ENCODE measurements around the gene HSPA5.
"Not testable (repeated sequence)": the region's sequence is repeated elsewhere in the genome, so short reads cannot be mapped to it uniquely, and the experiment has no call there.

HSPA5 gene

DNA sequence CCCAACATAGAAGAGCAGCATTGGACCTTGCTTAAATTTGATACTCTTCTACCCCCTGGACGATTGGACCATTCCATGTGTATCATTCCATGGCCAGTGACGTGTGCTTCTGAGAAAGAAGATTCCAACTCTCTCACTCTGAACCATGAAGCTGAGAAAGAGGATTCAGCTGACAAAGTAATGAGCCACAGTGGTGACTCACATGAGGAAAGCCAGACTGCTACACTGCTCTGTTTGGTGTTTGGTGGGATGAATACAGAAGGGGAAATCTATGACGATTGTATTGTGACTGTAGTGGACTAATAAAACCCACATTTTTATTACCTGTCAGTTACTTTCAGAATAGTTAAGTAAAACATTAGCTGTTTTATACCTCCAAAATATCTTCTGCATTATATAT, 7.5 kb downstream of the HSPA5 start:
- H3K23ac ChIP-seq (ENCODE audit: low read length): no peak overlapping the region
- H2AFZ ChIP-seq (ENCODE audit: insufficient read depth, low read length, poor library complexity): no peak overlapping the region
- no peak overlapping the region for H4K8ac ChIP-seq (ENCODE audit: low read depth, low read length)
- H3K27ac ChIP-seq (ENCODE audit: low read depth, low read length): no peak overlapping the region
- no peak overlapping the region for H2BK12ac ChIP-seq (ENCODE audit: low read length)
- peaks cover 2% of the 10 kb centered on the region for H3K79me2 ChIP-seq (ENCODE audit: control insufficient read depth, insufficient read depth, low read length, poor library complexity)
- no peak overlapping the region for H3K9ac ChIP-seq (ENCODE audit: low read length)
- H3K4me1 ChIP-seq (ENCODE audit: control insufficient read depth in 1 of 2, insufficient read depth in 2 of 2, low read length in 2 of 2): peaks cover 2 to 4% of the 10 kb centered on the region in 2 experiments
- no CpG with 5 or more reads among the region's 3 CpGs for WGBS (ENCODE audit: extremely low coverage, insufficient coverage, insufficient read length)
- H4K91ac ChIP-seq (ENCODE audit: low read depth, low read length): no peak overlapping the region
- no peaks in the 10 kb centered on the region for H3K9me3 ChIP-seq (ENCODE audit: insufficient read depth, low read depth, low read length)
- H3K79me1 ChIP-seq (ENCODE audit: low read length): no peaks in the 10 kb centered on the region
- no peaks in the 10 kb centered on the region for H3K27me3 ChIP-seq (ENCODE audit: insufficient read depth, low read length)
- H2AK5ac ChIP-seq (ENCODE audit: low read length): no peak overlapping the region
- H2BK120ac ChIP-seq (ENCODE audit: insufficient read depth, low read length, poor library complexity): no peak overlapping the region
- H3K18ac ChIP-seq (ENCODE audit: low read length): no peak overlapping the region
- H2BK5ac ChIP-seq (ENCODE audit: low read depth, low read length, poor library complexity): no peak overlapping the region
- H3K4me2 ChIP-seq (ENCODE audit: low read length): no peak overlapping the region
- DNase-seq: peak; percentile 64 to 67
- H3K36me3 ChIP-seq (ENCODE audit: control insufficient read depth in 1 of 2, insufficient read depth in 2 of 2, low read length in 2 of 2): peaks cover 25 to 39% of the 10 kb centered on the region in 2 experiments
- no peak overlapping the region for H3K14ac ChIP-seq (ENCODE audit: low read length)
- H4K12ac ChIP-seq (ENCODE audit: low read depth, low read length): no peak overlapping the region
- H3K4me3 ChIP-seq (ENCODE audit: low read depth, low read length): no peak overlapping the region
- H3K4ac ChIP-seq (ENCODE audit: low read depth, low read length): no peak overlapping the region

DNA sequence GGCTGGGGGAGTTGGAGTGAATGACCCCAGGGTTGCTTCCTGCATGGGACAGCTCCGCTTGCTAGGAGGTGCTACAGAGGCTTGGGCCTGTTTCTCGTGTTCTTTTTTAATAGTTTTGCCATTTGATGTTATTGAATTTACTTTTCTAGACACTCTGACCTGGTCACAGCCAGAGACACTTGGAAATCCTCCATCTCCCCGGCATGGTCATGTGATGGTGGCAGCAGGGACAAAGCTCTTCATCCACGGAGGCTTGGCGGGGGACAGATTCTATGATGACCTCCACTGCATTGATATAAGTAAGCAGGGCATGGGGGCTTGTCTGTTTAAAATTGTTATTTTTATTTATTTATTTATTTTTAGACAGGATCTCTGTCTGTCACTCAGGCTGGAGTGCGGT, 13.4 kb downstream of the HSPA5 start:
- H3K4me2 ChIP-seq (ENCODE audit: low read length): no peak overlapping the region
- H2BK12ac ChIP-seq (ENCODE audit: low read length): no peak overlapping the region
- no peaks in the 10 kb centered on the region for H3K27me3 ChIP-seq (ENCODE audit: insufficient read depth, low read length)
- H2AK5ac ChIP-seq (ENCODE audit: low read length): no peak overlapping the region
- H2BK5ac ChIP-seq (ENCODE audit: low read depth, low read length, poor library complexity): no peak overlapping the region
- H3K79me1 ChIP-seq (ENCODE audit: low read length): no peaks in the 10 kb centered on the region
- H3K4me1 ChIP-seq (ENCODE audit: control insufficient read depth in 1 of 2, insufficient read depth in 2 of 2, low read length in 2 of 2): no peaks in the 10 kb centered on the region
- H4K8ac ChIP-seq (ENCODE audit: low read depth, low read length): no peak overlapping the region
- H3K4me3 ChIP-seq (ENCODE audit: low read depth, low read length): no peak overlapping the region
- H3K9me3 ChIP-seq (ENCODE audit: insufficient read depth, low read depth, low read length): no peaks in the 10 kb centered on the region
- H3K79me2 ChIP-seq (ENCODE audit: control insufficient read depth, insufficient read depth, low read length, poor library complexity): no peaks in the 10 kb centered on the region
- no peak overlapping the region for H3K14ac ChIP-seq (ENCODE audit: low read length)
- H4K91ac ChIP-seq (ENCODE audit: low read depth, low read length): no peak overlapping the region
- H2AFZ ChIP-seq (ENCODE audit: insufficient read depth, low read length, poor library complexity): no peak overlapping the region
- no peak overlapping the region for H2BK120ac ChIP-seq (ENCODE audit: insufficient read depth, low read length, poor library complexity)
- no peak overlapping the region for H3K9ac ChIP-seq (ENCODE audit: low read length)
- H3K27ac ChIP-seq (ENCODE audit: low read depth, low read length): no peak overlapping the region
- WGBS (ENCODE audit: extremely low coverage, insufficient coverage, insufficient read length): no CpG with 5 or more reads among the region's 6 CpGs
- H3K18ac ChIP-seq (ENCODE audit: low read length): no peak overlapping the region
- H4K12ac ChIP-seq (ENCODE audit: low read depth, low read length): no peak overlapping the region
- peaks cover 10 to 16% of the 10 kb centered on the region in 2 experiments for H3K36me3 ChIP-seq (ENCODE audit: control insufficient read depth in 1 of 2, insufficient read depth in 2 of 2, low read length in 2 of 2)
- DNase-seq: no peak
- H3K4ac ChIP-seq (ENCODE audit: low read depth, low read length): no peak overlapping the region
- no peak overlapping the region for H3K23ac ChIP-seq (ENCODE audit: low read length)

GRCh38 chr9:125224858-125225257, 16.3 kb downstream of the HSPA5 start:
- H2BK5ac ChIP-seq (ENCODE audit: low read depth, low read length, poor library complexity); H3K18ac ChIP-seq (ENCODE audit: low read length); H3K27me3 ChIP-seq (ENCODE audit: insufficient read depth, low read length); H3K14ac ChIP-seq (ENCODE audit: low read length); H3K4me3 ChIP-seq (ENCODE audit: low read depth, low read length); H3K79me1 ChIP-seq (ENCODE audit: low read length); H3K23ac ChIP-seq (ENCODE audit: low read length); H4K91ac ChIP-seq (ENCODE audit: low read depth, low read length); H3K9me3 ChIP-seq (ENCODE audit: insufficient read depth, low read depth, low read length); H2AK5ac ChIP-seq (ENCODE audit: low read length); H4K8ac ChIP-seq (ENCODE audit: low read depth, low read length); H3K9ac ChIP-seq (ENCODE audit: low read length); H4K12ac ChIP-seq (ENCODE audit: low read depth, low read length); H2BK12ac ChIP-seq (ENCODE audit: low read length); H3K4me1 ChIP-seq (ENCODE audit: control insufficient read depth in 1 of 2, insufficient read depth in 2 of 2, low read length in 2 of 2); H3K27ac ChIP-seq (ENCODE audit: low read depth, low read length); H3K4ac ChIP-seq (ENCODE audit: low read depth, low read length); H3K4me2 ChIP-seq (ENCODE audit: low read length); H2AFZ ChIP-seq (ENCODE audit: insufficient read depth, low read length, poor library complexity); H3K79me2 ChIP-seq (ENCODE audit: control insufficient read depth, insufficient read depth, low read length, poor library complexity); DNase-seq; H2BK120ac ChIP-seq (ENCODE audit: insufficient read depth, low read length, poor library complexity): not testable (repeated sequence)
- H3K36me3 ChIP-seq (ENCODE audit: control insufficient read depth in 1 of 2, insufficient read depth in 2 of 2, low read length in 2 of 2): peaks cover 9 to 14% of the 10 kb centered on the region in 2 experiments

- no peak overlapping the region for H4K12ac ChIP-seq (ENCODE audit: low read depth, low read length)
- no peaks in the 10 kb centered on the region for H3K79me2 ChIP-seq (ENCODE audit: control insufficient read depth, insufficient read depth, low read length, poor library complexity)
- peaks cover 7 to 8% of the 10 kb centered on the region in 2 experiments for H3K36me3 ChIP-seq (ENCODE audit: control insufficient read depth in 1 of 2, insufficient read depth in 2 of 2, low read length in 2 of 2)
- H2BK12ac ChIP-seq (ENCODE audit: low read length): no peak overlapping the region
- H3K18ac ChIP-seq (ENCODE audit: low read length): no peak overlapping the region
- H3K4ac ChIP-seq (ENCODE audit: low read depth, low read length): no peak overlapping the region
- no peak overlapping the region for H2BK120ac ChIP-seq (ENCODE audit: insufficient read depth, low read length, poor library complexity)
- H4K8ac ChIP-seq (ENCODE audit: low read depth, low read length): no peak overlapping the region
- no peak for DNase-seq
- no peak overlapping the region for H3K4me2 ChIP-seq (ENCODE audit: low read length)
- H4K91ac ChIP-seq (ENCODE audit: low read depth, low read length): no peak overlapping the region
- no CpG with 5 or more reads among the region's 3 CpGs for WGBS (ENCODE audit: extremely low coverage, insufficient coverage, insufficient read length)
- H3K27me3 ChIP-seq (ENCODE audit: insufficient read depth, low read length): no peaks in the 10 kb centered on the region
- H3K27ac ChIP-seq (ENCODE audit: low read depth, low read length): no peak overlapping the region
- H3K9me3 ChIP-seq (ENCODE audit: insufficient read depth, low read depth, low read length): peaks cover 2% of the 10 kb centered on the region
- no peak overlapping the region for H3K23ac ChIP-seq (ENCODE audit: low read length)
- no peak overlapping the region for H3K9ac ChIP-seq (ENCODE audit: low read length)
- H2BK5ac ChIP-seq (ENCODE audit: low read depth, low read length, poor library complexity): no peak overlapping the region
- H3K14ac ChIP-seq (ENCODE audit: low read length): no peak overlapping the region
- H2AFZ ChIP-seq (ENCODE audit: insufficient read depth, low read length, poor library complexity): no peak overlapping the region
- no peak overlapping the region for H2AK5ac ChIP-seq (ENCODE audit: low read length)
- H3K4me1 ChIP-seq (ENCODE audit: control insufficient read depth in 1 of 2, insufficient read depth in 2 of 2, low read length in 2 of 2): no peaks in the 10 kb centered on the region
- H3K4me3 ChIP-seq (ENCODE audit: low read depth, low read length): no peak overlapping the region
- no peaks in the 10 kb centered on the region for H3K79me1 ChIP-seq (ENCODE audit: low read length)
Measured at GRCh38 chr9:125218621-125219020, 22.5 kb downstream of the HSPA5 start.

Measured in trophoblast cell (in vitro differentiated cells and primary cell).